WTC11 (cell line): ENCODE results near the gene PPOX. TPM values are rescaled to one million over a fixed set of nuclear protein-coding genes. Genes with fewer than 3 reads are reported as not detected.

Source experiments
- ATAC-seq: fragments of 200-7000 bp; cut with Tn5 transposase; 2 replicates; pipeline ENCODE4 v1.10.0; 2021; ENCODE audit warnings: mild to moderate bottlenecking, moderate library complexity
- CTCF ChIA-PET: fragments of 300-600 bp; sonication (Branson Sonifier 250); formaldehyde crosslinking; loops from one replicate; lab custom pipeline; 2021; ENCODE audit warnings: antibody characterized with exemption; lab: Charles Lee
- POLR2A ChIA-PET: fragments of 350-600 bp; sonication (Branson Sonifier 250); formaldehyde crosslinking; loops from one replicate; lab custom pipeline; 2021; ENCODE audit warnings: antibody characterized with exemption; lab: Charles Lee
- DNase-seq: peaks from one replicate; pipeline ENCODE4 v3.0.0; 2021; ENCODE audit warnings: low spot score
- H3K27ac Mint-ChIP-seq: 2 replicates; pipeline ENCODE4 v1.8.0; 2021; ENCODE audit warnings: mixed read lengths
- H3K27me3 Mint-ChIP-seq: 2 replicates; pipeline ENCODE4 v1.8.0; 2021; ENCODE audit warnings: low read depth, mild to moderate bottlenecking, moderate library complexity, mixed read lengths
- H3K36me3 Mint-ChIP-seq: 2 replicates; pipeline ENCODE4 v1.8.0; 2021; ENCODE audit warnings: mixed read lengths
- H3K4me1 Mint-ChIP-seq: 2 replicates; pipeline ENCODE4 v1.8.0; 2022; ENCODE audit warnings: mixed read lengths
- H3K4me3 Mint-ChIP-seq: 2 replicates; pipeline ENCODE4 v1.8.0; 2021; ENCODE audit warnings: mild to moderate bottlenecking, moderate library complexity, mixed read lengths
- H3K9me3 Mint-ChIP-seq: 2 replicates; pipeline ENCODE4 v1.8.0; 2021; ENCODE audit warnings: mixed read lengths
- ATF6 ChIP-seq: sonication (generic); formaldehyde crosslinking; IDR thresholded peaks from 2 replicates; pipeline ENCODE4 v1.8.1; 2023; ENCODE audit warnings: mild to moderate bottlenecking, missing genetic modification reagents
- CBFB ChIP-seq: sonication (generic); formaldehyde crosslinking; IDR thresholded peaks from 2 replicates; pipeline ENCODE4 v1.8.1; 2022; ENCODE audit warnings: mild to moderate bottlenecking, low read depth, missing genetic modification reagents
- CDX4 ChIP-seq: fragments of 250-450 bp; sonication (Bioruptor Pico); IDR thresholded peaks from 2 replicates; pipeline ENCODE4 v1.9.0; 2021; ENCODE audit warnings: moderate library complexity, mild to moderate bottlenecking, inconsistent platforms, borderline replicate concordance
- ELF4 ChIP-seq: sonication (generic); formaldehyde crosslinking; IDR thresholded peaks from 2 replicates; pipeline ENCODE4 v1.8.1; 2022; ENCODE audit warnings: low read depth, mild to moderate bottlenecking, moderate library complexity, missing genetic modification reagents
- FOXP4 ChIP-seq: sonication (generic); formaldehyde crosslinking; IDR thresholded peaks from 2 replicates; pipeline ENCODE4 v1.8.0; 2022; ENCODE audit warnings: mild to moderate bottlenecking, missing genetic modification reagents
- GRHL2 ChIP-seq: fragments of 250-450 bp; sonication (Bioruptor Pico); IDR thresholded peaks from 2 replicates; pipeline ENCODE4 v1.8.0; 2022; ENCODE audit warnings: mild to moderate bottlenecking, moderate library complexity; ENCODE audit not compliant: insufficient replicate concordance, severe bottlenecking
- GTF2I ChIP-seq: fragments of 250-450 bp; sonication (Bioruptor Pico); conservative IDR thresholded peaks from 2 replicates; pipeline ENCODE4 v1.4.0; 2021; ENCODE audit warnings: mild to moderate bottlenecking
- MAX ChIP-seq: sonication (generic); formaldehyde crosslinking; IDR thresholded peaks from 2 replicates; pipeline ENCODE4 v1.8.0; 2022; ENCODE audit warnings: mild to moderate bottlenecking, missing genetic modification reagents
- OVOL2 ChIP-seq: fragments of 250-450 bp; sonication (Bioruptor Pico); IDR thresholded peaks from 2 replicates; pipeline ENCODE4 v1.9.0; 2021; ENCODE audit warnings: mild to moderate bottlenecking, borderline replicate concordance
- PRRX2 ChIP-seq: fragments of 250-450 bp; sonication (Bioruptor Pico); IDR thresholded peaks from 2 replicates; pipeline ENCODE4 v1.8.0; 2021; ENCODE audit warnings: mild to moderate bottlenecking
- SMAD4 ChIP-seq: sonication (generic); formaldehyde crosslinking; IDR thresholded peaks from 2 replicates; pipeline ENCODE4 v1.8.0; 2022; ENCODE audit warnings: mild to moderate bottlenecking, missing genetic modification reagents
- STAT6 ChIP-seq: sonication (generic); formaldehyde crosslinking; conservative IDR thresholded peaks from 2 replicates; pipeline ENCODE4 v1.8.1; 2023; ENCODE audit warnings: mild to moderate bottlenecking, low read depth, missing genetic modification reagents, moderate library complexity
- TEAD4 ChIP-seq: sonication (generic); formaldehyde crosslinking; IDR thresholded peaks from 2 replicates; pipeline ENCODE4 v1.8.0; 2022; ENCODE audit warnings: mild to moderate bottlenecking, missing genetic modification reagents
- TP53 ChIP-seq: sonication (generic); formaldehyde crosslinking; IDR thresholded peaks from 2 replicates; pipeline ENCODE4 v1.8.1; 2023; ENCODE audit warnings: mild to moderate bottlenecking, missing genetic modification reagents
- USF2 ChIP-seq: sonication (generic); formaldehyde crosslinking; IDR thresholded peaks from 2 replicates; pipeline ENCODE4 v1.8.1; 2023; ENCODE audit warnings: mild to moderate bottlenecking, missing genetic modification reagents, moderate library complexity
- ZBTB21 ChIP-seq: sonication (generic); formaldehyde crosslinking; IDR thresholded peaks from 2 replicates; pipeline ENCODE4 v1.8.1; 2023; ENCODE audit warnings: mild to moderate bottlenecking, missing genetic modification reagents, borderline replicate concordance
- ZNF138 ChIP-seq: sonication (generic); formaldehyde crosslinking; conservative IDR thresholded peaks from 2 replicates; pipeline ENCODE4 v1.8.1; 2022; ENCODE audit warnings: mild to moderate bottlenecking, moderate library complexity, missing genetic modification reagents
- ZNF232 ChIP-seq: sonication (generic); formaldehyde crosslinking; IDR thresholded peaks from 2 replicates; pipeline ENCODE4 v1.8.0; 2022; ENCODE audit warnings: mild to moderate bottlenecking, missing genetic modification reagents
- ZNF317 ChIP-seq: sonication (generic); formaldehyde crosslinking; IDR thresholded peaks from 2 replicates; pipeline ENCODE4 v1.8.1; 2023; ENCODE audit warnings: low read depth, mild to moderate bottlenecking, moderate library complexity, missing genetic modification reagents, borderline replicate concordance
- ZNF423 ChIP-seq: fragments of 250-450 bp; sonication (Bioruptor Pico); IDR thresholded peaks from 2 replicates; pipeline ENCODE4 v2.1.2; 2022; ENCODE audit warnings: mild to moderate bottlenecking, moderate library complexity
- ZSCAN18 ChIP-seq: fragments of 250-450 bp; sonication (Bioruptor Pico); IDR thresholded peaks from 2 replicates; pipeline ENCODE4 v2.1.2; 2022; ENCODE audit warnings: mild to moderate bottlenecking, moderate library complexity
- total RNA-seq: library from RNA; stranded (reverse); gene quantifications from 3 replicates; pipeline ENCODE4 v1.2.3, GENCODE V29; 2021

The PPOX gene
- total RNA-seq, 1 experiment from 2014 or later = 44.8 TPM

GRCh38 chr1:161128591-161129420 lies 37.4 kb upstream of the PPOX start:
- H3K4me1 Mint-ChIP-seq = peaks cover 20% of the 10 kb centered on the region
- no peak for DNase-seq
- ChIA-PET CTCF (interaction anchor here (1.3 kb wide), 1 partner anchor 37 kb away, joined by 3 read pairs; the partner anchor contains the start of gene PPOX), POLR2A (interaction anchor here (1.9 kb wide), 1 partner anchor 11 kb away, joined by 4 read pairs; the partner anchor contains the start of genes NIT1 and PFDN2)
- peaks cover 44% of the 10 kb centered on the region for H3K36me3 Mint-ChIP-seq
- no peaks in the 10 kb centered on the region for H3K9me3 Mint-ChIP-seq
- no peak for ATAC-seq
- no peak overlapping the region for H3K4me3 Mint-ChIP-seq
- no peaks in the 10 kb centered on the region for H3K27me3 Mint-ChIP-seq
- H3K27ac Mint-ChIP-seq = no peak overlapping the region
- TF ChIP-seq ZNF232 (no peak), ELF4 (CRISPR knock-in tag) (no peak), CDX4 (CRISPR knock-in tag) (no peak), OVOL2 (CRISPR knock-in tag) (no peak), GRHL2 (no peak)

GRCh38 chr1:161130266-161130665 lies 36.0 kb upstream of the PPOX start:
- Mint-ChIP-seq H3K4me3 (no peak overlapping the region), H3K36me3 (peaks cover 39% of the 10 kb centered on the region), H3K27me3 (no peaks in the 10 kb centered on the region), H3K4me1 (peaks cover 20% of the 10 kb centered on the region), H3K27ac (peak overlapping the region; percentile 5; the same call in 1 of the 2 replicates), H3K9me3 (no peaks in the 10 kb centered on the region)
- ChIA-PET POLR2A (no interaction called here), CTCF (interaction anchor here (1.7 to 4.8 kb wide), 2 partner anchors 9 to 12 kb away, joined by 4 to 18 read pairs; partner anchors contain the start of genes NIT1 and PFDN2)
- ATAC-seq (no peak), DNase-seq (no peak)
- TF ChIP-seq ZSCAN18 (CRISPR knock-in tag) = no peak
- no peak for TF ChIP-seq CDX4 (CRISPR knock-in tag)
- TF ChIP-seq FOXP4 = no peak
- TF ChIP-seq STAT6 (CRISPR knock-in tag) = no peak
- TF ChIP-seq TP53 = no peak
- TF ChIP-seq PRRX2 (CRISPR knock-in tag) = no peak
- TF ChIP-seq MAX (CRISPR knock-in tag) = no peak
- no peak for TF ChIP-seq ZNF138 (CRISPR knock-in tag)
- no peak for TF ChIP-seq TEAD4
- no peak for TF ChIP-seq ZNF317 (CRISPR knock-in tag)
- no peak for TF ChIP-seq SMAD4 (CRISPR knock-in tag)
- no peak for TF ChIP-seq GTF2I (CRISPR knock-in tag)
- no peak for TF ChIP-seq CBFB (CRISPR knock-in tag)
- TF ChIP-seq USF2 (CRISPR knock-in tag) = no peak
- TF ChIP-seq OVOL2 (CRISPR knock-in tag) = no peak
- no peak for TF ChIP-seq GRHL2
- TF ChIP-seq ELF4 (CRISPR knock-in tag) = no peak
- no peak for TF ChIP-seq ZBTB21 (CRISPR knock-in tag)
- no peak for TF ChIP-seq ATF6 (CRISPR knock-in tag)
- no peak for TF ChIP-seq ZNF423 (CRISPR knock-in tag)
